Tibial artery (tissue), 4 donors: ENCODE measurements around the gene CTNNA2.

Experiments used
- DNase-seq, 2 donors: peaks; one replicate each; pipeline ENCODE4 v3.0.0-alpha.2; 2019
- H3K27ac ChIP-seq, 2 donors: fragments of 200-600 bp; sonication (generic) in 1 of 2; 1 replicate in 1 of 2; 2 replicates in 1 of 2; pipeline ENCODE4 v1.5.1; 2018 to 2019; ENCODE audit warnings: mild to moderate bottlenecking in 1 of 2
- H3K27me3 ChIP-seq, 2 donors: fragments of 200-600 bp; sonication (generic) in 1 of 2; one replicate each; pipeline versions ENCODE4 v1.5.1 to v1.6.0; 2016 to 2019
- H3K36me3 ChIP-seq, 3 donors: fragments of 200-600 bp; sonication (generic) in 2 of 3; one replicate each; pipeline ENCODE4 v1.5.1; 2016 to 2019; ENCODE audit warnings: mild to moderate bottlenecking in 2 of 3
- H3K4me1 ChIP-seq, 4 donors: fragments of 200-600 bp; sonication (generic) in 2 of 4; 1 replicate in 3 of 4; 2 replicates in 1 of 4; pipeline ENCODE4 v1.5.1; 2016 to 2019
- H3K4me3 ChIP-seq, 2 donors: fragments of 200-600 bp; sonication (generic) in 1 of 2; 1 replicate in 1 of 2; 2 replicates in 1 of 2; pipeline ENCODE4 v1.5.1; 2018 to 2019; ENCODE audit warnings: mild to moderate bottlenecking in 2 of 2
- H3K9me3 ChIP-seq, 3 donors: fragments of 200-600 bp; sonication (generic) in 1 of 3; one replicate each; pipeline ENCODE4 v1.5.1; 2016 to 2019
- CTCF ChIP-seq, 2 experiments: fragments of 200-600 bp in 1 of 2; fragments of 450-650 bp in 1 of 2; IDR thresholded peaks; one replicate each; pipeline ENCODE4 v1.5.1; 2017 to 2019; ENCODE audit warnings: antibody characterized with exemption in 2 of 2, mild to moderate bottlenecking in 1 of 2, moderate library complexity in 1 of 2
- intact Hi-C: fragments of 100-400 bp; cut with DNase I; formaldehyde crosslinking; loops from one replicate; pipeline ENCODE4 v1.15.0; 2023; ENCODE audit warnings: low total_unique reads

The CTNNA2 gene

GRCh38 chr2:79982445-79982844, 469.6 kb downstream of the CTNNA2 start:
- DNase-seq, result no peak
- H3K27me3 ChIP-seq, result no peaks in the 10 kb centered on the region
- no peaks in the 10 kb centered on the region for H3K36me3 ChIP-seq
- no peak overlapping the region for H3K27ac ChIP-seq
- intact Hi-C loops, result no loop called here
- H3K4me3 ChIP-seq, result no peak overlapping the region
- TF ChIP-seq CTCF (IDR thresholded peaks at IDR 0.05), result no peak
- H3K4me1 ChIP-seq, result no peaks in the 10 kb centered on the region
- H3K9me3 ChIP-seq, result no peaks in the 10 kb centered on the region

- DNase-seq, result no peak
- intact Hi-C loops, result no loop called here
- H3K9me3 ChIP-seq, result no peaks in the 10 kb centered on the region
- TF ChIP-seq CTCF (IDR thresholded peaks at IDR 0.05), result no peak
- no peak overlapping the region for H3K4me3 ChIP-seq
- no peaks in the 10 kb centered on the region for H3K4me1 ChIP-seq
- no peaks in the 10 kb centered on the region for H3K36me3 ChIP-seq
- no peaks in the 10 kb centered on the region for H3K27me3 ChIP-seq
- H3K27ac ChIP-seq, result no peak overlapping the region
Measured at GRCh38 chr2:79984476-79984875, 471.6 kb downstream of the CTNNA2 start.

- no peaks in the 10 kb centered on the region for H3K4me1 ChIP-seq
- no peaks in the 10 kb centered on the region for H3K9me3 ChIP-seq
- no peak for TF ChIP-seq CTCF (IDR thresholded peaks at IDR 0.05)
- H3K4me3 ChIP-seq, result no peak overlapping the region
- intact Hi-C loops, result no loop called here
- H3K36me3 ChIP-seq, result no peaks in the 10 kb centered on the region
- H3K27ac ChIP-seq, result no peak overlapping the region
- no peaks in the 10 kb centered on the region for H3K27me3 ChIP-seq
- no peak for DNase-seq
Measured at GRCh38 chr2:79985145-79985544, 472.3 kb downstream of the CTNNA2 start.

- Histone ChIP-seq H3K4me3 (no peak overlapping the region), H3K27ac (no peak overlapping the region), H3K9me3 (no peaks in the 10 kb centered on the region), H3K27me3 (no peaks in the 10 kb centered on the region), H3K36me3 (no peaks in the 10 kb centered on the region), H3K4me1 (no peaks in the 10 kb centered on the region)
- no peak for TF ChIP-seq CTCF (IDR thresholded peaks at IDR 0.05)
- DNase-seq, result no peak
- intact Hi-C loops, result no loop called here
Measured at GRCh38 chr2:79985571-79985970, 472.7 kb downstream of the CTNNA2 start.

- H3K27me3 ChIP-seq, result no peaks in the 10 kb centered on the region
- H3K4me3 ChIP-seq, result no peak overlapping the region
- no peaks in the 10 kb centered on the region for H3K36me3 ChIP-seq
- H3K4me1 ChIP-seq, result no peaks in the 10 kb centered on the region
- no peaks in the 10 kb centered on the region for H3K9me3 ChIP-seq
- no peak for DNase-seq
- no peak overlapping the region for H3K27ac ChIP-seq
- intact Hi-C loops, result no loop called here
- TF ChIP-seq CTCF (IDR thresholded peaks at IDR 0.05), result no peak
Measured at GRCh38 chr2:79993144-79993543, 480.3 kb downstream of the CTNNA2 start.

GRCh38 chr2:79994161-79994560, 481.3 kb downstream of the CTNNA2 start:
- H3K4me3 ChIP-seq, result no peak overlapping the region
- no peaks in the 10 kb centered on the region for H3K36me3 ChIP-seq
- no peak overlapping the region for H3K27ac ChIP-seq
- DNase-seq, result no peak
- TF ChIP-seq CTCF (IDR thresholded peaks at IDR 0.05), result no peak
- intact Hi-C loops, result no loop called here
- H3K27me3 ChIP-seq, result no peaks in the 10 kb centered on the region
- no peaks in the 10 kb centered on the region for H3K4me1 ChIP-seq
- H3K9me3 ChIP-seq, result no peaks in the 10 kb centered on the region
